GM10266 (cell line): ENCODE data around the gene RNF145.

Experiments used
- DNase-seq: peaks from one replicate; pipeline ENCODE4 v3.0.0; 2012; ENCODE audit errors: extremely low spot score
- CTCF ChIP-seq: IDR thresholded peaks from 2 replicates; pipeline ENCODE4 v1.5.1; 2012; ENCODE audit warnings: mild to moderate bottlenecking, low read depth; ENCODE audit not compliant: control insufficient read depth, insufficient read depth; ENCODE audit errors: missing control alignments

The RNF145 gene

GRCh38 chr5:159217236-159217635, 7.9 kb upstream of the RNF145 start:
- DNase-seq: no peak
- TF ChIP-seq CTCF: no peak

- no peak for DNase-seq
- no peak for TF ChIP-seq CTCF
Observed at GRCh38 chr5:159216454-159216853, 7.1 kb upstream of the RNF145 start.

- TF ChIP-seq CTCF: no peak
- no peak for DNase-seq
Observed at GRCh38 chr5:159215886-159216285, 6.5 kb upstream of the RNF145 start.

- TF ChIP-seq CTCF: no peak
Observed at GRCh38 chr5:159214486-159215271, 5.3 kb upstream of the RNF145 start.

GRCh38 chr5:159212657-159213462, 3.5 kb upstream of the RNF145 start:
- no peak for TF ChIP-seq CTCF
- DNase-seq: no peak

More at GRCh38 chr5:159214486-159215271, 5.3 kb upstream of the RNF145 start:
- no peak for DNase-seq

GRCh38 chr5:159211729-159212174, 2.4 kb upstream of the RNF145 start:
- no peak for TF ChIP-seq CTCF
- DNase-seq: no peak

GRCh38 chr5:159210846-159211245, 1.5 kb upstream of the RNF145 start:
- DNase-seq: no peak
- TF ChIP-seq CTCF: no peak
